Activated CD8-positive, alpha-beta T cell treated with anti-CD3 and anti-CD28 coated beads for 36 hours (primary cell): ENCODE data around the gene CEP192. TPM values are rescaled to one million over a fixed set of nuclear protein-coding genes. Genes with fewer than 3 reads are reported as not detected.

ENCODE experiments used
- ATAC-seq: fragments of 200-7000 bp; cut with Tn5 transposase; one replicate; pipeline ENCODE4 v1.10.0; 2021; ENCODE audit warnings: mild to moderate bottlenecking, moderate library complexity
- CTCF ChIA-PET: fragments of 350-600 bp; sonication (Branson Sonifier 250); formaldehyde crosslinking; loops from one replicate; lab custom pipeline; 2021; ENCODE audit warnings: antibody characterized with exemption; lab: Charles Lee
- POLR2A ChIA-PET: fragments of 350-600 bp; sonication (Branson Sonifier 250); formaldehyde crosslinking; loops from one replicate; lab custom pipeline; 2021; ENCODE audit warnings: antibody characterized with exemption; lab: Charles Lee
- DNase-seq: peaks from one replicate; pipeline ENCODE4 v3.0.0-alpha.2; 2020
- H3K27ac Mint-ChIP-seq: one replicate; pipeline ENCODE4 v1.8.0; 2021; ENCODE audit warnings: mild to moderate bottlenecking, mixed read lengths
- H3K27me3 Mint-ChIP-seq: one replicate; pipeline ENCODE4 v1.8.0; 2021; ENCODE audit warnings: mixed read lengths
- H3K36me3 Mint-ChIP-seq: one replicate; pipeline ENCODE4 v1.8.0; 2021; ENCODE audit warnings: low read depth, mixed read lengths
- H3K4me1 Mint-ChIP-seq: one replicate; pipeline ENCODE4 v1.8.0; 2021; ENCODE audit warnings: low read depth, mixed read lengths
- H3K4me3 Mint-ChIP-seq: one replicate; pipeline ENCODE4 v1.8.0; 2021; ENCODE audit warnings: mild to moderate bottlenecking, moderate library complexity, mixed read lengths
- H3K9me3 Mint-ChIP-seq: one replicate; pipeline ENCODE4 v1.8.0; 2021; ENCODE audit warnings: mixed read lengths
- intact Hi-C: fragments of 100-400 bp; cut with micrococcal nuclease; formaldehyde crosslinking; loops from one replicate; pipeline ENCODE4 v1.10.0; 2022
- total RNA-seq, 2 experiments: library from RNA; stranded (reverse); gene quantifications; one replicate each; pipeline ENCODE4 v1.2.3, GENCODE V29; 2021
- TF ChIP-seq, protein P1 (sequence below): fragments of 200-600 bp; IDR thresholded peaks from one replicate; pipeline ENCODE4 v1.8.0; 2022; ENCODE audit warnings: antibody characterized with exemption, mild to moderate bottlenecking

The CEP192 gene
- total RNA-seq, 2 experiments from 2014 or later = 39.5 to 42.9 TPM

GRCh38 chr18:12960395-12960794, 30.8 kb upstream of the CEP192 start:
- Mint-ChIP-seq H3K4me3 (no peak overlapping the region), H3K27ac (no peak overlapping the region), H3K36me3 (peaks cover 49% of the 10 kb centered on the region), H3K9me3 (no peaks in the 10 kb centered on the region), H3K4me1 (peaks cover 11% of the 10 kb centered on the region), H3K27me3 (no peaks in the 10 kb centered on the region)
- TF ChIP-seq, protein P1, sequence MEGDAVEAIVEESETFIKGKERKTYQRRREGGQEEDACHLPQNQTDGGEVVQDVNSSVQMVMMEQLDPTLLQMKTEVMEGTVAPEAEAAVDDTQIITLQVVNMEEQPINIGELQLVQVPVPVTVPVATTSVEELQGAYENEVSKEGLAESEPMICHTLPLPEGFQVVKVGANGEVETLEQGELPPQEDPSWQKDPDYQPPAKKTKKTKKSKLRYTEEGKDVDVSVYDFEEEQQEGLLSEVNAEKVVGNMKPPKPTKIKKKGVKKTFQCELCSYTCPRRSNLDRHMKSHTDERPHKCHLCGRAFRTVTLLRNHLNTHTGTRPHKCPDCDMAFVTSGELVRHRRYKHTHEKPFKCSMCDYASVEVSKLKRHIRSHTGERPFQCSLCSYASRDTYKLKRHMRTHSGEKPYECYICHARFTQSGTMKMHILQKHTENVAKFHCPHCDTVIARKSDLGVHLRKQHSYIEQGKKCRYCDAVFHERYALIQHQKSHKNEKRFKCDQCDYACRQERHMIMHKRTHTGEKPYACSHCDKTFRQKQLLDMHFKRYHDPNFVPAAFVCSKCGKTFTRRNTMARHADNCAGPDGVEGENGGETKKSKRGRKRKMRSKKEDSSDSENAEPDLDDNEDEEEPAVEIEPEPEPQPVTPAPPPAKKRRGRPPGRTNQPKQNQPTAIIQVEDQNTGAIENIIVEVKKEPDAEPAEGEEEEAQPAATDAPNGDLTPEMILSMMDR = no peak
- ChIA-PET POLR2A (interaction anchor here (0.6 kb wide), 1 partner anchor 45 kb away, joined by 3 read pairs; no protein-coding TSS in a partner anchor), CTCF (no interaction called here)
- DNase-seq (no peak), ATAC-seq (no peak)
- intact Hi-C loops = no loop called here

DNA sequence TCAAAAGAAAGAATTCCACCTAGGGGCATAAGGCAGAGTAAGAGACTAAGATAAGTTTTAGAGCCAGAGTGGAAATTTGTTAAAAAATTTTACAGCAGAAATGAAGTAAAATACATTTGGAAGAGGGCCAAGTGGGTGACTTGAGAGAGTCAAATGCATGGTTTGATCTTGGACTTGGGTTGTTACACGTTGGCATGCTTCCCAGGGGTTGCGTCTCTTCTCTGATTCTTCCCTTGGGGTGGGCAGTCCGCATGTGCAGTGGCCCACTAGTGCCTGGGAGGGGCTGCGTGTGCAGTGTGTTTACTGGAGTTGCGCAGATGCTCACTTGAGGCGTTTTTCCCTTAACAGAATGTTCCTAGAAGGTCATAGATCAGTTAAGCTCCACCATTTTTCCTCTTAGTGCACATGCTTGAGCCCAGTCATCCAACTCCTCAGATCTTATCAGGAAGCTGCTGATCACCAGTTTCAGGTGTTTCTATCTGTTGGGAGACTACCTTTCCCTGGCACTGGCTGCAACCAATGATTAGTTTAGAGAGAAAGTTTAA, 30.2 kb upstream of the CEP192 start:
- intact Hi-C loops = no loop called here
- Mint-ChIP-seq H3K27me3 (no peaks in the 10 kb centered on the region), H3K4me1 (peaks cover 11% of the 10 kb centered on the region), H3K4me3 (no peak overlapping the region), H3K27ac (no peak overlapping the region), H3K36me3 (peaks cover 51% of the 10 kb centered on the region), H3K9me3 (no peaks in the 10 kb centered on the region)
- CTCF ChIA-PET = no interaction called here
- TF ChIP-seq, protein P1 = no peak
- POLR2A ChIA-PET = interaction anchor here (0.6 to 1.2 kb wide), 2 partner anchors 26 to 44 kb away, joined by 3 read pairs; no protein-coding TSS in a partner anchor
- DNase-seq (no peak), ATAC-seq (no peak)

DNA sequence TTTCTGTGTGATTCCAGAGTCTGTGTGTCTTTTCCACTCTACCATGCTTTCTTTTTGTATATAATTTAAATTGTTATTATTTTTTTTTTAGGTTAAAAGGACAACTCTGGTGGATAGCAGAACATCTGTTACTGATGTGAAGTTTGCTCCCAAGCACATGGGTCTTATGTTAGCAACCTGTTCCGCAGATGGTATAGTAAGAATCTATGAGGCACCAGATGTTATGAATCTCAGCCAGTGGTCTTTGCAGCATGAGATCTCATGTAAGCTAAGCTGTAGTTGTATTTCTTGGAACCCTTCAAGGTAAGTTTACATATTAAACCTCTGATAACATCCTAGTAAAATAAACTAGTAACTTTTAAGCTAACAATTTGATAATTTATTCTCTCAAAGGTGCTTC, 28.1 kb upstream of the CEP192 start:
- no peak overlapping the region for H3K4me3 Mint-ChIP-seq
- POLR2A ChIA-PET = interaction anchor here (1.2 to 1.5 kb wide), 2 partner anchors 14 to 28 kb away, joined by 4 to 5 read pairs; partner anchors contain the start of gene CEP192
- H3K27me3 Mint-ChIP-seq = no peaks in the 10 kb centered on the region
- TF ChIP-seq, protein P1 = no peak
- intact Hi-C loops = no loop called here
- H3K27ac Mint-ChIP-seq = no peak overlapping the region
- peaks cover 54% of the 10 kb centered on the region for H3K36me3 Mint-ChIP-seq
- DNase-seq = no peak
- ATAC-seq = no peak
- peaks cover 11% of the 10 kb centered on the region for H3K4me1 Mint-ChIP-seq
- CTCF ChIA-PET = interaction anchor here (0.7 to 1.5 kb wide), 5 partner anchors 10 to 213 kb away, joined by 3 to 4 read pairs (median 3); no protein-coding TSS in a partner anchor
- no peaks in the 10 kb centered on the region for H3K9me3 Mint-ChIP-seq

DNA sequence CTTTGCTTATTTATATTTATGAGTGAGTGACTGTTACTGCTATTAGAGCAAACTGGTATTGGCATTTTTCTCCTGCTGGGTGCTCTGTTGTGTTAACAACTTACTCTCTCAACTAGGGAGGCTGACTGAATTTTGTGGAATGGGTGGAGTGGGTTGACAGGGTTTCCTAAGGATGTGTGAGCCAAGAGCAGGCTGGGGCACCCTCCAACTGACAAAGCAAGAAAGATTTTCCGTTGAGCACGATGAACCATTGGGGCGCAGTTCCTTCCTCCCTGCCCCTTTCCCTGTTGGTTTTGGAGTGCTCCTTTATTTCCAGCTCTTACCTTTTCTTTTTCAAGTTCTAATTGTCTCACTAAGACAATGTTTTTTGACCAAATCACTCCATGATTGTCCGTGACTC, 23.0 kb upstream of the CEP192 start:
- Mint-ChIP-seq H3K9me3 (no peaks in the 10 kb centered on the region), H3K4me1 (peaks cover 16% of the 10 kb centered on the region), H3K27me3 (no peaks in the 10 kb centered on the region), H3K27ac (no peak overlapping the region), H3K4me3 (no peak overlapping the region), H3K36me3 (peaks cover 60% of the 10 kb centered on the region)
- intact Hi-C loops = no loop called here
- TF ChIP-seq, protein P1 = no peak
- POLR2A ChIA-PET = interaction anchor here (1.7 kb wide), 1 partner anchor 86 kb away, joined by 5 read pairs; no protein-coding TSS in a partner anchor
- no peak for DNase-seq
- CTCF ChIA-PET = interaction anchor here (0.6 to 1.5 kb wide), 2 partner anchors 20 to 191 kb away, joined by 3 read pairs; no protein-coding TSS in a partner anchor
- no peak for ATAC-seq

DNA sequence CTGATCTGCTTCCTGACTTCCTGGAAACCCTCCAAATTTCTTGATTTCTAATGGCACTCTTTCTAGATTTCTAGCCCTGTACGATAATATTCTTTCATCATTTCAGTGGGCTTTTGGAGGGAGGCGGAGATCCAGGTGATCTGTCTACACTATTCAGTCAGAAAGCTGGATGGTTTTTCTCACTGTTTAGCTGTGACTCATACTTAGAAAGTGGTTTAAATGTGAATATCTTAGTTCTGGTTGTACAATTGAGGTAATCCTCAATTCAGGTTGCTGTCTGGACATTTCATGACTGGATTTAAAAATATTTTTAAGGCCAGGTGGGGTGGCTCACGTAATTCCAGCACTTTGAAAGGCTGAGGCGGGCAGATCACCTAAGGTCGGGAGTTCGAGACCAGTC, 22.5 kb upstream of the CEP192 start:
- ATAC-seq (no peak), DNase-seq (no peak)
- CTCF ChIA-PET = interaction anchor here (1.5 kb wide), 1 partner anchor 20 kb away, joined by 3 read pairs; no protein-coding TSS in a partner anchor
- intact Hi-C loops = no loop called here
- TF ChIP-seq, protein P1 = no peak
- POLR2A ChIA-PET = interaction anchor here (1.7 to 2.4 kb wide), 2 partner anchors 22 to 85 kb away, joined by 5 to 12 read pairs; partner anchors contain the start of gene CEP192
- Mint-ChIP-seq H3K9me3 (no peaks in the 10 kb centered on the region), H3K4me3 (no peak overlapping the region), H3K36me3 (peaks cover 56% of the 10 kb centered on the region), H3K27me3 (no peaks in the 10 kb centered on the region), H3K27ac (no peak overlapping the region), H3K4me1 (peaks cover 16% of the 10 kb centered on the region)
